PFSK-1 (cell line): ENCODE data around the gene AP5Z1.

ENCODE experiments used
- FOXP2 ChIP-seq: optimal IDR thresholded peaks from 2 replicates; pipeline ENCODE3; 2011; ENCODE audit warnings: borderline replicate concordance, control low read depth, inconsistent platforms; ENCODE audit not compliant: insufficient read depth; ENCODE audit errors: extremely low read length, extremely low read depth
- POLR2AphosphoS5 ChIP-seq: IDR thresholded peaks from 2 replicates; pipeline ENCODE4 v1.6.1; 2012; ENCODE audit warnings: low read depth, mild to moderate bottlenecking, control low read depth, low read length, moderate library complexity
- SIN3A ChIP-seq: IDR thresholded peaks from 2 replicates; pipeline ENCODE4 v1.6.1; 2012; ENCODE audit warnings: mild to moderate bottlenecking, low read length, moderate library complexity, borderline replicate concordance; ENCODE audit not compliant: insufficient read depth
- TAF1 ChIP-seq: IDR thresholded peaks from 2 replicates; pipeline ENCODE4 v1.6.1; 2012; ENCODE audit warnings: low read length, control low read depth, borderline replicate concordance; ENCODE audit not compliant: insufficient read depth
- TF ChIP-seq, protein P1 (sequence below), 2 experiments: IDR thresholded peaks; 2 replicates each; pipeline versions ENCODE4 v1.6.1 to v1.8.0; 2011 to 2012; ENCODE audit warnings: low read depth in 2 of 2, low read length in 2 of 2, control low read depth in 1 of 2, inconsistent platforms in 1 of 2, mild to moderate bottlenecking in 1 of 2, moderate library complexity in 1 of 2; ENCODE audit not compliant: insufficient read depth in 1 of 2

Gene AP5Z1

DNA sequence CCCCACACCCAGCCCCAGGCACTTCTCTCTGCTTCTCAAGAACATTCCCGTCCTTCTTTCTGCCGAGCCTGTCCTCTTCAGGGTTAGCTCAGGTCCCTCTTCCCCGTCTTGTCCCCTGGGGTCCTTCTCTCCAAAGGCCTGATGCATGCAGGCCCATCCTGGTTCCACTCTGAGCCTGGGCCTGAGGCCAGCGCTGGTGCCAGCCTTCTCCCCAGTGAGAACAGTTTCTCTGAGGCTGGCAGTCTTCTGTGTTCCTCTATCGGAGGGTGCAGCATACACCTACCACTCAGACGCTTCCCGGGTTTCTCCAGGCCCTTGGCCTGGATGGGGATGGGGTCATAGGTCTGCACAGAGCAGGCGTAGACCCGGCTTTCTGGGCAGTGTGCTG is 14.6 kb downstream of the AP5Z1 start:
- TF ChIP-seq SIN3A (no peak), FOXP2 (no peak), POLR2AphosphoS5 (no peak), TAF1 (no peak)
- TF ChIP-seq, protein P1, sequence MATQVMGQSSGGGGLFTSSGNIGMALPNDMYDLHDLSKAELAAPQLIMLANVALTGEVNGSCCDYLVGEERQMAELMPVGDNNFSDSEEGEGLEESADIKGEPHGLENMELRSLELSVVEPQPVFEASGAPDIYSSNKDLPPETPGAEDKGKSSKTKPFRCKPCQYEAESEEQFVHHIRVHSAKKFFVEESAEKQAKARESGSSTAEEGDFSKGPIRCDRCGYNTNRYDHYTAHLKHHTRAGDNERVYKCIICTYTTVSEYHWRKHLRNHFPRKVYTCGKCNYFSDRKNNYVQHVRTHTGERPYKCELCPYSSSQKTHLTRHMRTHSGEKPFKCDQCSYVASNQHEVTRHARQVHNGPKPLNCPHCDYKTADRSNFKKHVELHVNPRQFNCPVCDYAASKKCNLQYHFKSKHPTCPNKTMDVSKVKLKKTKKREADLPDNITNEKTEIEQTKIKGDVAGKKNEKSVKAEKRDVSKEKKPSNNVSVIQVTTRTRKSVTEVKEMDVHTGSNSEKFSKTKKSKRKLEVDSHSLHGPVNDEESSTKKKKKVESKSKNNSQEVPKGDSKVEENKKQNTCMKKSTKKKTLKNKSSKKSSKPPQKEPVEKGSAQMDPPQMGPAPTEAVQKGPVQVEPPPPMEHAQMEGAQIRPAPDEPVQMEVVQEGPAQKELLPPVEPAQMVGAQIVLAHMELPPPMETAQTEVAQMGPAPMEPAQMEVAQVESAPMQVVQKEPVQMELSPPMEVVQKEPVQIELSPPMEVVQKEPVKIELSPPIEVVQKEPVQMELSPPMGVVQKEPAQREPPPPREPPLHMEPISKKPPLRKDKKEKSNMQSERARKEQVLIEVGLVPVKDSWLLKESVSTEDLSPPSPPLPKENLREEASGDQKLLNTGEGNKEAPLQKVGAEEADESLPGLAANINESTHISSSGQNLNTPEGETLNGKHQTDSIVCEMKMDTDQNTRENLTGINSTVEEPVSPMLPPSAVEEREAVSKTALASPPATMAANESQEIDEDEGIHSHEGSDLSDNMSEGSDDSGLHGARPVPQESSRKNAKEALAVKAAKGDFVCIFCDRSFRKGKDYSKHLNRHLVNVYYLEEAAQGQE (IDR thresholded peaks at IDR 0.05; ENCODE audit: insufficient read depth in 1 of 2, low read depth in 2 of 2, low read length in 2 of 2) = no peak

DNA sequence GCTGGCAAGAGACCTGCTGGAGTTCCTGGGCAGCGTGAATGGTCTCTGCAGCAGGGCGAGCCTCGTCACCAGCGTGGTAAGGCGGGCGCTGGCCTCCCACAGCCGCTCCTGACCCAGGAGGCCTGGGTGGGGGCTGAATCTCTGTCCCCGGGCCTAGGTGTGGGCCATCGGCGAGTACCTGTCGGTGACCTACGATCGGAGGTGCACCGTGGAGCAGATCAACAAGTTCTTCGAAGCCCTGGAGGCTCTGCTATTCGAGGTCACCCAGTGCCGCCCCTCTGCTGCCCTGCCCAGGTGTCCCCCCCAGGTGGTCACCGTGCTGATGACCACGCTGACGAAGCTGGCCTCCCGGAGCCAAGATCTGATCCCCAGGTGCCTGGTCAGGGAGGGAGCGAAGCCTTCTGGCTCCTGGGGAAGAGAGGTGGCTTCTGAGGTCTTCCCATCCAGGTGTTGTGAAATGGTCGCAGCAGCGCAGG is 15.1 kb downstream of the AP5Z1 start:
- TF ChIP-seq SIN3A (no peak), FOXP2 (no peak), POLR2AphosphoS5 (no peak), TAF1 (no peak)
- TF ChIP-seq, protein P1 (IDR thresholded peaks at IDR 0.05; ENCODE audit: insufficient read depth in 1 of 2, low read depth in 2 of 2, low read length in 2 of 2) = no peak

DNA sequence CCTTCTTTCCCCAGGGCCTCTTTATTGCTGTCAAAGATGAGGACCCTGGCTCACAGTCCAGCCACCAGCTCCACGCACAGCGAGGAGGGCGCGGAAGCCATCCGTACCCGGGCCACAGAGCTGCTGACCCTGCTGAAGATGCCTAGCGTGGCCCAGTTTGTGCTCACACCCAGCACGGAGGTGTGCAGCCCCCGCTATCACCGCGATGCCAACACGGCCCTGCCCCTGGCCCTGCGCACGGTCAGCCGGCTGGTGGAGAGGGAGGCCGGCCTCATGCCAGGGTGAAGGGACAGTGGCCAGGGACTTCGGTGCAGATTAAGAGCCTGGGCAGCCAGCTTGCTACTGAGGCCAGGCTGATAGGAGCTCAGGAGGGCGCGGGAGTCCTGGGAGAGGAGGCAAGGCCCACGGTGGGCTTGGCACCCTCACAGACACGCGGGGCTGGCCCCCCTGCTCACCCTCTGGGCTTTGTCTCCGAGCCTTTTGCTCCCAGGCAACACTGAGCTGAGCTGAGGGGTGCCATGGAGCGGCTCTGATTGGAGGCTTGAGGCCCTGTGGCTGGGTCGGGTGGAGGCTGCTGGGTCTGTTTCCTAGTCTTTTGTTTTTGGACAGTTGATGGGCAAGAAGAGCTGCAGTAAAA is 15.8 kb downstream of the AP5Z1 start:
- TF ChIP-seq SIN3A = no peak
- no peak for TF ChIP-seq TAF1
- TF ChIP-seq FOXP2 = no peak
- TF ChIP-seq, protein P1 (IDR thresholded peaks at IDR 0.05; ENCODE audit: insufficient read depth in 1 of 2, low read depth in 2 of 2, low read length in 2 of 2) = no peak
- TF ChIP-seq POLR2AphosphoS5 = no peak

DNA sequence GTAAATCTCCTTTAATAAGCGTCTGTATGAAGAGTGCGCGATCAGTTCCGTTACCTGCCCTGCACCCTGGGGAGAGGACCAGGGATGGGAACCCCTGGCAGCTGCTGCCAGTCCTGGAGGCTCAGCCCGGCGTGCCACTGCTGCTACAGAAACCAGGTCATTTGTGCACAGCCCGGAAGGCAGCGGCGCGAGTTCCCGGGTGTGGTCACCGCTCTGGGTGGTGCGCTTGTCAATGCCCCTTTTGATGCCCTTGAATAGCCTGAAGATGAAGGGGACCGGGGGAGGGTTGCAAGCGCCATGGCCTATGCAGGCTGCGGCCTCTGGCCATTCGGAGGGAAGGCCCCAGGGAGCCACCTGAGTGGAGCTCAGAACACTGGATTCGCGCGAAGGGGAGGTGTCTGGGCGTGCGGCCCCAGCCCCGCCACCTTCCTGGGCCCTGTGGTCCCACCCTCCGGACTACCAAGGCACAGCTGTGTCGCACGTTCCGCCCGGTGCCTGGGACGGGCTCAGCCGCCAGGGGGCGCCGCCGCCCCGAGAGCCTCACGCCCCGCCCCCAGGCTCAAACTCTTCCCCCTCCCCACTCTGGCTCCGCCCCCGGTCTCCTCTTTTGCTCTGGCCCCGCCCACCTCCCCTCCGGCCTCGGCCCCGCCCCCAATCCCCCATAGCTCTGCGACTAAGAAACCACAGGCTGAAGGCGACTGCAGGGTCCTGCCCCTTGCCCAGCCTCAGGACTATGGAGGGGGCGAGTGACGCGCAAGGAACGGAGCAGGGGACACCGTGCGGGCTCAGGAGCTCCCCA is 16.5 kb downstream of the AP5Z1 start:
- TF ChIP-seq POLR2AphosphoS5 (no peak), FOXP2 (peak; percentile 72)

DNA sequence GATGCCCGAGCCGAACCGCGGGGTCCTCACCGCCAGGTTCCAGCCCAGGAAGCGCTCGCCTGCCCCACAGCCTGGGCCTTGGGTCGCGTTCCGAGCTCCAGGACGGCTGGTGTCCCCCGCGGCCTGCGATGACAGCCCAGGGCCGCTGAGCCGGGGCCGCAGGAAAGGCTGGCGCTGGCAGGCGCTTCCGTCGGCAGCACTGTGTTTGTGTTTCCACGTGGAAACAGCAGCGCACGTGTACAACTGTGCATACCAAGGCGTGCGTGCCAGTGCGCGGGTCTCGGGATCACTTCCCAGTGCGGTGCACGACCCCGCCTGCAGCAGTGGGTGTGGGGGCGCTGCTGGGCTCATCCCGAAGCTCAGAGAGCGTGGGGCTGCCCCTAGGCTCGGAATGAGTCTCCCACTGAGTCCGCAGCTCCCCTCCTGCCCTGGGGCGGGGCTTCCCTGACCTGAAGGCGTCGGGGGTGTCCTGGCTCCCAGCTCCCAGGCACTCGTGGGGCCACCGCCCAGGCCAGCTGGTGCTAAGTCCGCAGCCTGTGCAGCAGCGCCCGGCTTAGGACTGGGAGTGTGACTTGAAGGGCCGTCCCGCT is 17.2 kb downstream of the AP5Z1 start:
- no peak for TF ChIP-seq SIN3A
- TF ChIP-seq, protein P1 (IDR thresholded peaks at IDR 0.05; ENCODE audit: insufficient read depth in 1 of 2, low read depth in 2 of 2, low read length in 2 of 2) = no peak
- TF ChIP-seq POLR2AphosphoS5 = no peak
- TF ChIP-seq TAF1 = no peak
- no peak for TF ChIP-seq FOXP2
